Measurements from ENCODE around the gene CTNNAL1. TPM values are rescaled to one million over a fixed set of nuclear protein-coding genes. Genes with fewer than 3 reads are reported as not detected.

Gene CTNNAL1
- total and polyA plus RNA-seq, 12 donors: 182 to 817 (median 380) TPM

- Histone ChIP-seq H3K9me3 (replicated peaks in 1 of 3) (no peaks in the 10 kb centered on the region), H3K36me3 (replicated peaks in 1 of 2) (peaks cover 0 to 13% of the 10 kb centered on the region in 2 donors), H3K27me3 (no peaks in the 10 kb centered on the region), H3K4me3 (no peak overlapping the region), H3K4me1 (replicated peaks in 1 of 2) (peaks cover 10 to 38% of the 10 kb centered on the region in 2 donors), H3K27ac (peak overlapping the region in 1 of 5 donors; percentile 2)
- intact Hi-C loops (cut with DNase I): no loop called here
- no peak for DNase-seq
- TF ChIP-seq POLR2A (IDR thresholded peaks at IDR 0.05) (no peak), CTCF (IDR thresholded peaks at IDR 0.05) (no peak)
Observed at GRCh38 chr9:109017061-109017460, 3.8 kb upstream of the CTNNAL1 start.

- no peaks in the 10 kb centered on the region for H3K27me3 ChIP-seq
- H3K4me3 ChIP-seq: no peak overlapping the region
- H3K9me3 ChIP-seq (replicated peaks in 1 of 3): no peaks in the 10 kb centered on the region
- peaks cover 0 to 13% of the 10 kb centered on the region in 2 donors for H3K36me3 ChIP-seq (replicated peaks in 1 of 2)
- H3K27ac ChIP-seq: no peak overlapping the region
- intact Hi-C loops (cut with DNase I): no loop called here
- 86 to 93% (median 90%) methylated on average over 1 of the region's 1 CpG for WGBS, 4 donors
- peaks cover 10 to 44% of the 10 kb centered on the region in 2 donors for H3K4me1 ChIP-seq (replicated peaks in 1 of 2)
- TF ChIP-seq POLR2A (IDR thresholded peaks at IDR 0.05): no peak
- no peak for TF ChIP-seq CTCF (IDR thresholded peaks at IDR 0.05)
- no peak for DNase-seq
Observed at GRCh38 chr9:109016132-109016531, 2.8 kb upstream of the CTNNAL1 start.

- no peak overlapping the region for H3K4me3 ChIP-seq
- peaks cover 0 to 8% of the 10 kb centered on the region in 2 donors for H3K36me3 ChIP-seq (replicated peaks in 1 of 2)
- H3K9me3 ChIP-seq (replicated peaks in 1 of 3): no peaks in the 10 kb centered on the region
- peaks cover 17 to 46% of the 10 kb centered on the region in 2 donors for H3K4me1 ChIP-seq (replicated peaks in 1 of 2)
- TF ChIP-seq CTCF (IDR thresholded peaks at IDR 0.05): no peak
- H3K27me3 ChIP-seq: no peaks in the 10 kb centered on the region
- 70 to 76% (median 75%) methylated on average over 7 of the region's 7 CpGs for WGBS, 4 donors
- no peak for DNase-seq
- peak overlapping the region in 4 of 5 donors; percentile 90 to 96 (median 93) for H3K27ac ChIP-seq
- intact Hi-C loops (cut with DNase I): no loop called here
Observed at GRCh38 chr9:109014608-109015280, 1.4 kb upstream of the CTNNAL1 start.

GRCh38 chr9:109013679-109014607 is 644 bp upstream of the CTNNAL1 start:
- peak overlapping the region in 1 of 4 donors; percentile 92 for H3K4me3 ChIP-seq
- H3K27me3 ChIP-seq: no peaks in the 10 kb centered on the region
- no peaks in the 10 kb centered on the region for H3K36me3 ChIP-seq (replicated peaks in 1 of 2)
- intact Hi-C loops (cut with DNase I): no loop called here
- 11 to 22% (median 13%) methylated on average over 15 to 19 of the region's 19 CpGs for WGBS, 4 donors
- no peaks in the 10 kb centered on the region for H3K9me3 ChIP-seq (replicated peaks in 1 of 3)
- TF ChIP-seq POLR2A (IDR thresholded peaks at IDR 0.05) (no peak), CTCF (IDR thresholded peaks at IDR 0.05) (no peak)
- H3K4me1 ChIP-seq (replicated peaks in 1 of 2): peaks cover 18 to 54% of the 10 kb centered on the region in 2 donors
- peak in 6 of 7 donors; percentile 47 to 78 (median 54) for DNase-seq
- peak overlapping the region; percentile 66 to 96 (median 91) for H3K27ac ChIP-seq
